SK-N-SH treated with all-trans-retinoic acid at 6 μM for 48 hours (cell line): ENCODE measurements around the gene MCHR1.

Experiments
- ARNTL ChIP-seq: fragments of 450-650 bp; formaldehyde crosslinking; IDR thresholded peaks from 2 replicates; pipeline ENCODE4 v1.5.0; 2020; ENCODE audit warnings: low read depth, mild to moderate bottlenecking, moderate library complexity, borderline replicate concordance
- ISL1 ChIP-seq: fragments of 250-450 bp; sonication (Bioruptor Pico); IDR thresholded peaks from 2 replicates; pipeline ENCODE4 v2.1.2; 2022; ENCODE audit warnings: mild to moderate bottlenecking, moderate library complexity
- OSR1 ChIP-seq: fragments of 250-450 bp; sonication (Bioruptor Pico); IDR thresholded peaks from 2 replicates; pipeline ENCODE4 v1.8.0; 2022; ENCODE audit warnings: moderate library complexity, mild to moderate bottlenecking, inconsistent platforms
- RARB ChIP-seq: fragments of 250-450 bp; sonication (Bioruptor Pico); IDR thresholded peaks from 2 replicates; pipeline ENCODE4 v1.8.0; 2021; ENCODE audit warnings: mild to moderate bottlenecking, moderate library complexity
- SNAI2 ChIP-seq: fragments of 250-450 bp; sonication (Bioruptor Pico); IDR thresholded peaks from 2 replicates; pipeline ENCODE4 v1.5.0; 2020; ENCODE audit warnings: mild to moderate bottlenecking, moderate library complexity
- ZFP3 ChIP-seq: fragments of 250-450 bp; sonication (Bioruptor Pico); IDR thresholded peaks from 2 replicates; pipeline ENCODE4 v1.5.0; 2020; ENCODE audit warnings: mild to moderate bottlenecking, moderate library complexity
- ZFP30 ChIP-seq: fragments of 450-650 bp; formaldehyde crosslinking; IDR thresholded peaks from 2 replicates; pipeline ENCODE4 v1.5.0; 2022; ENCODE audit warnings: mild to moderate bottlenecking, moderate library complexity
- ZNF565 ChIP-seq: fragments of 450-650 bp; formaldehyde crosslinking; conservative IDR thresholded peaks from 2 replicates; pipeline ENCODE4 v1.5.0; 2020; ENCODE audit warnings: low read depth, mild to moderate bottlenecking, moderate library complexity
- TF ChIP-seq, protein P1 (sequence below): fragments of 250-450 bp; sonication (Bioruptor Pico); IDR thresholded peaks from 2 replicates; pipeline ENCODE4 v1.5.1; 2020; ENCODE audit warnings: low read depth, mild to moderate bottlenecking, moderate library complexity
- TF ChIP-seq, protein P2 (sequence below): fragments of 250-450 bp; sonication (Bioruptor Pico); IDR thresholded peaks from 2 replicates; pipeline ENCODE4 v1.8.0; 2020; ENCODE audit warnings: mild to moderate bottlenecking, moderate library complexity, borderline replicate concordance
- TF ChIP-seq, protein P3 (sequence below): fragments of 250-450 bp; sonication (Bioruptor Pico); IDR thresholded peaks from 2 replicates; pipeline ENCODE4 v1.5.0; 2020; ENCODE audit warnings: mild to moderate bottlenecking, moderate library complexity
- TF ChIP-seq, protein P4 (sequence below): fragments of 250-450 bp; sonication (Bioruptor Pico); IDR thresholded peaks from 2 replicates; pipeline ENCODE4 v1.5.1; 2021; ENCODE audit warnings: mild to moderate bottlenecking, moderate library complexity

DNA sequence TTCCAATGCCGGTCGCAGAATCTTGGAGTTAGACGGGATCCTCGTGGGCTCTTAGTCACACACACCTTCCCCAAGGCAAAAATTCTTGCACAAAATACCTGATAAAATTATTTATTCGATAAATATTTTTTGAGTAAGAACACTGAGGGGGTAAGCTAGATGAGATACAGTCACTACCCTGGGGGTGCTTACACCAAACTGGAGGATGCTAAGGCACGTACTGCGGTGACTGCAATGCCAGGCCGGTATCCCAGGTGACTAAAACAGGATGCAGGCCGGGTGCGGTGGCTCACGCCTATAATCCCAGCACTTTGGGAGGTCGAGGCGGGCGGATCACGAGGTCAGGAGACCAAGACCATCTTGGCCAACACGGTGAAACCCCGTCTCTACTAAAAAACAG is 41.0 kb upstream of the MCHR1 start:
- TF ChIP-seq, protein P1, sequence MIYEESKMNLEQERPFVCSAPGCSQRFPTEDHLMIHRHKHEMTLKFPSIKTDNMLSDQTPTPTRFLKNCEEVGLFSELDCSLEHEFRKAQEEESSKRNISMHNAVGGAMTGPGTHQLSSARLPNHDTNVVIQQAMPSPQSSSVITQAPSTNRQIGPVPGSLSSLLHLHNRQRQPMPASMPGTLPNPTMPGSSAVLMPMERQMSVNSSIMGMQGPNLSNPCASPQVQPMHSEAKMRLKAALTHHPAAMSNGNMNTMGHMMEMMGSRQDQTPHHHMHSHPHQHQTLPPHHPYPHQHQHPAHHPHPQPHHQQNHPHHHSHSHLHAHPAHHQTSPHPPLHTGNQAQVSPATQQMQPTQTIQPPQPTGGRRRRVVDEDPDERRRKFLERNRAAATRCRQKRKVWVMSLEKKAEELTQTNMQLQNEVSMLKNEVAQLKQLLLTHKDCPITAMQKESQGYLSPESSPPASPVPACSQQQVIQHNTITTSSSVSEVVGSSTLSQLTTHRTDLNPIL (CRISPR knock-in tag) = no peak
- TF ChIP-seq, protein P2, sequence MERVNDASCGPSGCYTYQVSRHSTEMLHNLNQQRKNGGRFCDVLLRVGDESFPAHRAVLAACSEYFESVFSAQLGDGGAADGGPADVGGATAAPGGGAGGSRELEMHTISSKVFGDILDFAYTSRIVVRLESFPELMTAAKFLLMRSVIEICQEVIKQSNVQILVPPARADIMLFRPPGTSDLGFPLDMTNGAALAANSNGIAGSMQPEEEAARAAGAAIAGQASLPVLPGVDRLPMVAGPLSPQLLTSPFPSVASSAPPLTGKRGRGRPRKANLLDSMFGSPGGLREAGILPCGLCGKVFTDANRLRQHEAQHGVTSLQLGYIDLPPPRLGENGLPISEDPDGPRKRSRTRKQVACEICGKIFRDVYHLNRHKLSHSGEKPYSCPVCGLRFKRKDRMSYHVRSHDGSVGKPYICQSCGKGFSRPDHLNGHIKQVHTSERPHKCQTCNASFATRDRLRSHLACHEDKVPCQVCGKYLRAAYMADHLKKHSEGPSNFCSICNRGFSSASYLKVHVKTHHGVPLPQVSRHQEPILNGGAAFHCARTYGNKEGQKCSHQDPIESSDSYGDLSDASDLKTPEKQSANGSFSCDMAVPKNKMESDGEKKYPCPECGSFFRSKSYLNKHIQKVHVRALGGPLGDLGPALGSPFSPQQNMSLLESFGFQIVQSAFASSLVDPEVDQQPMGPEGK (CRISPR knock-in tag) = no peak
- no peak for TF ChIP-seq ZFP30 (CRISPR knock-in tag)
- TF ChIP-seq ISL1 (CRISPR knock-in tag) = no peak
- TF ChIP-seq ZFP3 = no peak
- TF ChIP-seq, protein P3, sequence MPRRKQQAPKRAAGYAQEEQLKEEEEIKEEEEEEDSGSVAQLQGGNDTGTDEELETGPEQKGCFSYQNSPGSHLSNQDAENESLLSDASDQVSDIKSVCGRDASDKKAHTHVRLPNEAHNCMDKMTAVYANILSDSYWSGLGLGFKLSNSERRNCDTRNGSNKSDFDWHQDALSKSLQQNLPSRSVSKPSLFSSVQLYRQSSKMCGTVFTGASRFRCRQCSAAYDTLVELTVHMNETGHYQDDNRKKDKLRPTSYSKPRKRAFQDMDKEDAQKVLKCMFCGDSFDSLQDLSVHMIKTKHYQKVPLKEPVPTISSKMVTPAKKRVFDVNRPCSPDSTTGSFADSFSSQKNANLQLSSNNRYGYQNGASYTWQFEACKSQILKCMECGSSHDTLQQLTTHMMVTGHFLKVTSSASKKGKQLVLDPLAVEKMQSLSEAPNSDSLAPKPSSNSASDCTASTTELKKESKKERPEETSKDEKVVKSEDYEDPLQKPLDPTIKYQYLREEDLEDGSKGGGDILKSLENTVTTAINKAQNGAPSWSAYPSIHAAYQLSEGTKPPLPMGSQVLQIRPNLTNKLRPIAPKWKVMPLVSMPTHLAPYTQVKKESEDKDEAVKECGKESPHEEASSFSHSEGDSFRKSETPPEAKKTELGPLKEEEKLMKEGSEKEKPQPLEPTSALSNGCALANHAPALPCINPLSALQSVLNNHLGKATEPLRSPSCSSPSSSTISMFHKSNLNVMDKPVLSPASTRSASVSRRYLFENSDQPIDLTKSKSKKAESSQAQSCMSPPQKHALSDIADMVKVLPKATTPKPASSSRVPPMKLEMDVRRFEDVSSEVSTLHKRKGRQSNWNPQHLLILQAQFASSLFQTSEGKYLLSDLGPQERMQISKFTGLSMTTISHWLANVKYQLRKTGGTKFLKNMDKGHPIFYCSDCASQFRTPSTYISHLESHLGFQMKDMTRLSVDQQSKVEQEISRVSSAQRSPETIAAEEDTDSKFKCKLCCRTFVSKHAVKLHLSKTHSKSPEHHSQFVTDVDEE (CRISPR knock-in tag) = no peak
- no peak for TF ChIP-seq SNAI2 (CRISPR knock-in tag)
- no peak for TF ChIP-seq ZNF565
- no peak for TF ChIP-seq OSR1
- no peak for TF ChIP-seq RARB (CRISPR knock-in tag)
- TF ChIP-seq, protein P4, sequence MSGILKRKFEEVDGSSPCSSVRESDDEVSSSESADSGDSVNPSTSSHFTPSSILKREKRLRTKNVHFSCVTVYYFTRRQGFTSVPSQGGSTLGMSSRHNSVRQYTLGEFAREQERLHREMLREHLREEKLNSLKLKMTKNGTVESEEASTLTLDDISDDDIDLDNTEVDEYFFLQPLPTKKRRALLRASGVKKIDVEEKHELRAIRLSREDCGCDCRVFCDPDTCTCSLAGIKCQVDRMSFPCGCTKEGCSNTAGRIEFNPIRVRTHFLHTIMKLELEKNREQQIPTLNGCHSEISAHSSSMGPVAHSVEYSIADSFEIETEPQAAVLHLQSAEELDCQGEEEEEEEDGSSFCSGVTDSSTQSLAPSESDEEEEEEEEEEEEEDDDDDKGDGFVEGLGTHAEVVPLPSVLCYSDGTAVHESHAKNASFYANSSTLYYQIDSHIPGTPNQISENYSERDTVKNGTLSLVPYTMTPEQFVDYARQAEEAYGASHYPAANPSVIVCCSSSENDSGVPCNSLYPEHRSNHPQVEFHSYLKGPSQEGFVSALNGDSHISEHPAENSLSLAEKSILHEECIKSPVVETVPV (CRISPR knock-in tag) = no peak
- TF ChIP-seq ARNTL (CRISPR knock-in tag) = no peak
